Measurements from ENCODE around the gene BAIAP2L2.
A peak's percentile ranks its signal among the peaks of the same experiment; 100 is the strongest.
"Not testable (repeated sequence)": the region's sequence is repeated elsewhere in the genome, so short reads cannot be mapped to it uniquely, and the experiment has no call there.

The BAIAP2L2 gene, protein sequence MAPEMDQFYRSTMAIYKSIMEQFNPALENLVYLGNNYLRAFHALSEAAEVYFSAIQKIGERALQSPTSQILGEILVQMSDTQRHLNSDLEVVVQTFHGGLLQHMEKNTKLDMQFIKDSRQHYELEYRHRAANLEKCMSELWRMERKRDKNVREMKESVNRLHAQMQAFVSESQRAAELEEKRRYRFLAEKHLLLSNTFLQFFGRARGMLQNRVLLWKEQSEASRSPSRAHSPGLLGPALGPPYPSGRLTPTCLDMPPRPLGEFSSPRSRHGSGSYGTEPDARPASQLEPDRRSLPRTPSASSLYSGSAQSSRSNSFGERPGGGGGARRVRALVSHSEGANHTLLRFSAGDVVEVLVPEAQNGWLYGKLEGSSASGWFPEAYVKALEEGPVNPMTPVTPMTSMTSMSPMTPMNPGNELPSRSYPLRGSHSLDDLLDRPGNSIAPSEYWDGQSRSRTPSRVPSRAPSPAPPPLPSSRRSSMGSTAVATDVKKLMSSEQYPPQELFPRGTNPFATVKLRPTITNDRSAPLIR

DNA sequence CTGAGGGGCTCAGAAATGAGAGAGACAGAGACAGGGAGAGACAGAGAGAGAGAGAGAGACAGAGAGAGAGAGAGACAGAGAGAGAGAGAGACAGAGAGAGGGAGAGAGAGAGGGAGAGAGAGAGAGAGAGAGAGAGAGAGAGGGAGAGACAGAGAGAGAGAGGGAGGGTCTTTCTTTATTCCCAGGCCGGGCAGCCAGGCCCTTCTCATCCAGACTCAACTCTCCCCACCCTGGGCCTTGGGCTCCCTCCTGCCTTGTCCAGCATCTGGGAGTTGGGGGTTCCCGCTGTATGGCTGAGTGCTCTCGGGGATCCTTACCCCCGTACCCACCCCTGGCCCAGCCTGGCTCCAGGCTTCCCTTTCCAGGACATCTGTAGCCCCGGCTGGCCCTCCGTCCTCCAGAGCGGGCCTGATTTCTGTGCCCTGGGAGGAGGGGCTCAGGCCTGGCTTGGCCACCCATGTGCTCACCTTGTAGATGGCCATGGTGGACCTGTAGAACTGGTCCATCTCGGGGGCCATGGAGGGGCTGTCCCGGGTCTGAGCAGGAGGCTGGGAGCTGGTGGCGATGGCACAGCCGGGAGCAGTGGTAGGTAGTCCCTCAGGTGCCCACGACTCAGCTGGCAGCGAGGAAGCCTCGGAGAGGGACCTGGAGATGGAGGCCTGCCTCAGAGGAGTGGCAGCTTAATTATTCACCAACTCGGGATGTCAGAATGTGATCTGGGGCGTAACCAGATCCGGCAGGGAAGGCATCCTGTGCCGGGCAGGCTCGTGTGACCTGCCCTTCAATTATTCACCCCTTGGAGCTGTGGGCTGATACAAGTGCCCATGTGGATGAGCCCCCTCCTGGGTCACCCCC is at the start of gene BAIAP2L2:
BAIAP2L2 (minus strand) TSS at position 677 of the 855 bp plus-strand sequence; CDS start at position 518, 159 bp downstream.
- no peak for DNase-seq

DNA sequence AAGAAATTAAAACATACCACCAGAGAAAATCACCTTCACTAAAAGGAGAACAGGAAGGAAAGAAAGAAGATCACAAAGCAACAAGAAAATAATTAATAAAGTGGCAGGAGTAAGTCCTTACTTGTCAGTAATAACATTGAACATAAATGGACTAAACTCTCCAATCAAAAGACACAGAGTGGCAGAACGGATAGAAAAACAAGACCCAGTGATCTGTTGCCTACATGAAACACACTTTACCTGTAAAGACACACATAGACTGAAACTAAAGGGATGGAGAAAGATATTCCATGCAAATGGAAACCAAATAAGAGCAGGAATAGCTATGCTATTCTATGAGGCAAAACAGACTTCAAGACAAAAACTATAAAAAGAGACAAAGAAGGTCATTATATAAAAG is 45.2 kb upstream of the BAIAP2L2 start:
- DNase-seq: no peak

DNA sequence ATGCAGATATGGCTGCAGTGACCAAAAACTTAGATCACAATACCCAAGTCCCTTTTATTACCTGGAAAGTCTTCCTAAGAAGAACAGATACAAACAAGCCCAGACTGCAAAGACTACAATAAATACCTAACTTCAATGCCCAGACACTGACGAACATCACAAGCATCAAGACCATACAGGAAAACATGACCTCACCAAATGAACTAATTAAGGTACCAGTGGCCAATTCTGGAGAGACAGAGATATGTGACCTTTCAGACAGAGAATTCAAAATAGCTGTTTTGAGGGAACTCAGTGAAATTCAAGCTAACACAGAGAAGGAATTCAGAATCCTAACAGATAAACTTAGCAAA is 44.1 kb upstream of the BAIAP2L2 start:
- DNase-seq: not testable (repeated sequence)

DNA sequence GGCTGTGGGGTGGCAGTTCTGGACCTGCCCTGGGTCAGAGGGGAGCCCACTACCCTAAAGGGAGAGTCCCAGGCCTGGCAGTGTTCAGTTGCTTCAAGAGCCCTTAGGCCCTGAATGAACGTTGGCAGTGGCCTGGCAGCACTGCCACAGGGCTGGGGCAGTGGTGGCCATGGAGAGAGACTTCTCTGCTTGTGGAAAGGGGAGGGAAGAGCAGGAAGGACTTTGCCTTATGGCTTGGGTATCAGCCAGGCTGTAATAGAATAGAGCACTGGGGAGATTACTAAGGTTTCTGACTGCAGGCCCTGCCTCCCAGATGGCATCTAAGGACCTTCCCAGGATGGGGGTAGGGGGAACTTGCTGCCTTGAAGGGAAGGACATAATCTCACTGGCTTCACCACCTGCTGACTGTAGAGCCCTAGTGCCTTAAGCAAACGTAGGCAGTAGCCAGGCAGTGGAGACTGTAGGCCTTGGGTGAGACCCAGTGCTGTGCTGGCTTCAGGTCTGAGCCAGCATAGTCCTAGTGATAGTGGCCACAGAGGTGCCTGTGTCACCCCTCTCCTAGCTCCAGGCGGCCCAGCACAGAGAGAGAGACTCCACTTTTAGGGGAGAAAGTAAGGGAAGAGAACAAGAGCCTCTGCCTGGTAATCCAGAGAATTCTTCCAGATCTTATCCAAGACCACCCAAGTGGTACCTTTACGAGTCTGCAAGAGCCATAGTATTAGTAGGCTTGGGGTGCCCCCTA is 43.5 kb upstream of the BAIAP2L2 start:
- no peak for DNase-seq

DNA sequence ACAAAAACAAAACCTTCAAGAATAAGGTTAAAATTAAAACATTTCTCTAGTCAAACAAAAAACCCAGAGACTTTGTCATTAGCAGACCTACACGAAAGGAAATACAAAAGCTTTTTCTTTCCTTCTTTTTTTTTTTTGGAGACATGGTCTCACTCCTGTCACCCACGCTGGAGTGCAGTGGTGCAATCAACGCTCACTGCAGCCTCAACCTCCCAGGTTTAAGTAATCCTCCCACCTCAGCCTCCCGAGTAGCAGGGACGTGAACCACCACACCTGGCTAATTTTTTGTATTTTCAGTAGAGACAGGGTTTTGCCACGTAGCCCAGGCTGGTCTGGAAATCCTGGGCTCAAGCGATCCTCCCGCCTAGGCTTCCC is 40.6 kb upstream of the BAIAP2L2 start:
- peak in 2 of 3 donors; percentile 38 to 46 for DNase-seq

DNA sequence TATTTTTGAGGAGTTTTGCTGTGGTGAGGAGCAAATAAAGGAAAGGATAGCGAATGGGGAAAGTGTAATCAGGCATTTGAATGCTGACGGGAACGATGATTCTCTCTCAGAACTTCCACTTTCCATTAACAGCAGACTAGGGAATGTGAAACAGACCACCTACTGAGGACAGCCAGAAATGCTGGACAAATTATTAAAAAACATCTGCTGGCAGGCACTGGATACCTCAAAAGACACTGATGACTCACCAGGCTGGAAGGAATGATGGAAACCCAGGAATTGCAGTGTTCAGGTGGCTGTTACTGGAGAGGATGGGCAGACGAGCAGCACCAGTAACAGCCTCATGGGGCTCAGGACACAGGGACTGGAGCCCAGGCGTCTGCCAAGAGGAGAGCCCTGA is 37.8 kb upstream of the BAIAP2L2 start:
- DNase-seq: peak in 2 of 3 donors; percentile 56 to 61

DNA sequence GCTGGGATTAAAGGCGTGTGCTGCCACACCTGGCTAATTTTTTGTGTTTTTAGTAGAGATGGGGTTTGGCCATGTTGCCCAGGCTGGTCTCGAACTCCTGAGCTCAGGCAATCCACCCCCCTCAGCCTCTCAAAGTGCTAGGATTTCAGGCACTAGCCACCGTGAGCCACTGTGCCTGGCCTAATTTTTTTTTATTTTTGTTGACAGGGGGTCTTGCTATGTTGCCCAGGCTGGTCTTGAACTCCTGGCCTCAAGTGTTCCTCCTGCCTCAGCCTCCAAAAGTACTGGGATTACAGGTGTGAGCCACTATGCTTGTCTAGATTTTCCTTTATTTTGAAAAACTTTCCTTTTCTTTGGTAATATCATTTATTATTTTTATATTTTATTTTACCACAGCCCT is 35.7 kb upstream of the BAIAP2L2 start:
- DNase-seq: not testable (repeated sequence)

DNA sequence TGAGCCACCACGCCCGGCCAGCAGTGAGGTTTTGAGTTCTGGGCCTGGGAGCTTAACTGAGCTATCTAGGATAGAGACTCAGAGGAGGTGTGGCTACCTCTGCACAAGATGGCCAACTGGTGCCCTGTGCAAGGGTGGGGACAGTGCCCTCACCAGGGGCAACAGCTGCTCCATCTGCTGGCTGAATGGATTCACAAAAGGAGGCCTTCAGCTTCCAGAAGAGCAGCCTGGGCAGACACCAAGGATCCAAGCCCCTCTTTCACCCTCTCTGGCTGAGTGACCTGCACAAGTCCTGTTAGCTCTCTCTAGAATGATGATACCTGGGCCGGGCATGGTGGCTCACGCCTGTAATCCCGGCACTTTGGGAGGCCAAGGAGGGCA is 33.5 kb upstream of the BAIAP2L2 start:
- peak; percentile 22 to 29 (median 24) for DNase-seq

DNA sequence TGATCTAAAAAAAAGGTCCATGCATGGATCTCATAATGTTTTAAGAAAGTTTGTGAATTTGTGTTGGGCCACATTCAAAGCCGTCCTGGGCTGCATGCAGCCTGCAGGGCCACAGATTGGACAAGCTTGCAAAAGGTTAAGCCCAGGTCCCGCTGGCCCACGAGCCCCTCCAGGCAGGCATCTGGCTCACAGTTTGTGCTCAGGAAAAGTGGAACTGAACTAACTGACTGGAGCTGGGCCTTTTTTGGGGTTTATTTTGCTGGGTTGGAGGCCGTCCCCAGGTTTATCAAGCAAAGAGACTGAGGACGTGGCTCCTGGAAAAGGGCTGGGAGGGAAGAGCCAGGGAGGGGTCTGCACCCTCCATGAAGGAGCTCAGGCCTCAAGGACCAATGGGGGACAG is 32.1 kb upstream of the BAIAP2L2 start:
- no peak for DNase-seq

DNA sequence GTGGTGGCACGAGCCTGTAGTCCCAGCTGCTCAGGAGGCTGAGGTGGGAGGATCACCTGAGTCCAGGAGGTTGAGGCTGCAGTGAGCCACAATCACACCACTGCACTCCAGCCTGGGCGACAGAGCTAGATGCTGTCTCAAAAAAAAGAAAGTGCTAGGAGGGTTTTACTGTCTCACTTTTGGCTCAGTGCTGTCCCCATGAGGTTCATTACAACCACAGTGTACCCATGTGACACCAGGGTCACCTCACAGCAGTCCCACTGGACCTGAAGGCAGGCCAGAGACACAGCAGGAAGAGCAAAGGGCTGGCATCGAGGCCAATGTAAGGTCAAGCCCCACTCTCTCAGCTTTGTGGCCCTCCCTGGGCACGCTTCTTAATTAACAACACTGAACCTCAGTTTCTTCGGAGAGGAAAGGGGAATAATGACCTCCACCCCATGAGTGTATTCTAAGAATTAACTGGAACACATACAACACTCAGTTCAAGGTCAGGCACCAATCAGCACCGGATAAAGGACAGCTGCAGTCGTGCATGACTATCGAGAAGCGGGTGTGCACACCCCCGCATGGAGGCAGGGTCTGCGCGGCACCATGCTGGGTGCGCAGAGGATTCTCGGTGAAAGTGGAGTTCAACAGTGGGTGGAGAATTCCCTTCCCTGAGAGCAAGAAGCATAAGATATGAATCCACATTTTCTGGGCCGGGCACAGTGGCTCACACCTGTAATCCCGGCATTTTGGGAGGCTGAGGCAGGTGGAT is 30.9 kb upstream of the BAIAP2L2 start:
- DNase-seq: no peak

DNA sequence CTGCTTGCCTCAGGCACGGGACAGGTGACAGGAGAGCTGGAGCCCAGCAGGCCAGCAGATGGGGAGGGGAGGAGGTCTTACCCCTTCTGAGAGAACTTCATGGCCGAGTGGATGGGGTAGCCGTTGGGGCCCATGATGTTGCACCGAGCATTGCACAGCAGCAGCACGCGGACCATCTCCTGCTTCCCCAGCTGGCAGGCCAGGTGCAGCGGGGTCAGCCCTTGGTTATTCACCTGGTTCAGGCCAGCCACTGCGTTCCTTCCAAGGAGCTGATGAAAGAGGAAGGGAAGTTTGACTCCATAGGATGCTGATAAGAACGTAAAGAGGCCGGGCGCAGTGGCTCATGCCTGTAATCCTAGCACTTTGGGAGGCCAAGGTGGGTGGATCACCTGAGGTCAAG is 29.4 kb upstream of the BAIAP2L2 start:
- no peak for DNase-seq

DNA sequence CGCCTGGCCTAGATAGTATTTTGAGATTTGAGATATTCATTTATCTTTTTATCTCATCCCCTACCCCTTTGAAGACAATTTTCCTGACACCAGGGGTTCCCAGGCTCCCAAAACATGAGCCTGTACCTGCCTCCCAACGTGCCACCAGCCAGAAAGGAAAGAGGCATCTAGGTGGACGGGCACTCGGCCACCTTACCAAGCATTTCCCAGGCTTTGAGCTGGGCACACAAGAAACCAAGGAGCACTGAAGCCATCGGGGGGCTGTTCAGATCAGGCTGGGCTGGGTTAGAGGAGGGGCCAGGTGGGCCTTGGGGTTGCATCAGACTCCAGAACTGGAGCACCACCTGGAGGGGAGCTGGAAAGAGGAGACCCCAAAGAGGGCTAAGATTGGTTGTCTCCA is 28.5 kb upstream of the BAIAP2L2 start:
- DNase-seq: no peak

DNA sequence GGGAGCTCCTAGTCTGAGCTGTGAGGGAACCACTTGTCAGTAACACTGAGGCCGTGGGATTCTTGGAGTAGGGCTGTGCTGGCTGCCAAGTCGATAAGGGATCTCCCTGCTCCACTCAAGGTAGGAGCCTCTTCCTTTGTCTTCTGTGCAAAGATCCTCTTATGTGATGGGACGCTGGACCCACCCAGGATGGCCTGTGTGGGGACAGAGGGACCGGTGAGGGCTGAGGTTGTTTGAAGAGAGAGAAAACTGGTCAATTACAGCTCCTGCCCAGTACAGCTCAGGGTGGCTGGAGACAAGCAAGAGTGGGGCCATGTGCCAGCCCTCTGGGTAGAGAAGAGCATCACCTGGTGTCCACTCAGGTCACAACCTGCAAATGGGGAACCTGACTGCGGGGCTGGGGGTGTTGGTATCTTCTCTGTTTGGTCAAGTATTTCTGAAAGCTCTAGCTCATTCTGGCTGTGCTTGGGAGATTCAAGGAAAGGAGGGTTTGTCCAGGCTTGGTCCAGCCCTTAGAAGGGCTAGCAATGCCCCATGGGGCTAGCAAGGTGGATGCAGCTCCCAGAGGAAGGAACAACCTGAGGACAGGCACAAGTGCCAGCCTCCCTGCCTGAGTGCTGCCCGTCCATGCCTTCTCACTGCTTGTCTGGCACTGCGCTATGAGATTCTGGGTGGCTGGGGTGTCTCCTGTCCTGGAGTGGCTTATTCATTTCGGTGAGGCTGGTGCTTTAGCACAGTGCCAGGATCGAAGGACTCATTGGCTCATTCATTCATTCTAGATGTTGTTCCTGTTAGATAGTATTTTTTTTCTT is 27.6 kb upstream of the BAIAP2L2 start:
- DNase-seq: no peak

DNA sequence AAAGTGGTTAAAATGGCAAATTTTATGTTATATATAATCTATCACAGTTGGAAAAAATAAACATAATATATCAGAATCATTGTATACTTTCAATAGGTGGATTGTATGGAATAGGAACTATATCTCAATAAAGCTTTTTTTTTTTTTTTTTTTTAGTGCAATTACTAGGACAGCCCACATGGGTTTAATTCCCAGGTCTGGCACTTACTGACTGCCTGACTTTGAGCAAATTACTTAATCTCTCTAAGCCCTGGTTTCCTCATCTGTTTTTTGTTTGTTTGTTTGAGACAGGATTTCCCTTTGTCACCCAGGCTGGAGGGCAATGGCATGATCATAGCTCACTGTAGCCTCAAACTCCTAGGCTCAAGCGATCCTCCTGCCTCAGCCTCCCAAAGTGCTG is 26.1 kb upstream of the BAIAP2L2 start:
- peak; percentile 18 to 30 (median 25) for DNase-seq

DNA sequence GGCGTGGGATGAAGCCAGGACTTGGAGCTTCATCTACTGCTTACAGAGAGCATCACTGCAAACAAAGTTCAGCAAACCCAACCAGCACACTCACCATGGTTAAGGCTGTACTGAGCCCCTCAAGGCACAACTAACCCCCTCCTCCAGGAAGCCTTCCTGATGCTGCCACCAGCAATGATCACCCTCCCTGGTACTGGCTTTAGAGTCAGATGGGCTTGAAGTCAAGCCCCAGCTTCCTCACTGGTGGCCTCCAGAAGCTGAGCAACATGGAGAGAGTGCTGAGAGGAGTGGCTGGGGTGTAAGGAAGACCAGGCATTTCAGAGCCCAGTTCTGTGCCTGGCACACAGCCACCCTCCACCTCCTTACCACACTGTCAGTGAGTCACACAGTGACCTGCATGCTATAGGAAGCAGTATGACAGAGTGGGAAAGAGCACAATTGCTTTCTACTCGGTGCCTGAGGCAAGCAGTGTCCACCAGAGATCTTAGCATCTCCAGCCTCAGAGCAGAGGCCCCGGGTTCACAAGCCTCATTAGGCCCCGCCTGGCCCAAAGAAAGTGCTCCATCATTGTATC is 24.7 kb upstream of the BAIAP2L2 start:
- DNase-seq: peak; percentile 85 to 90 (median 86)

DNA sequence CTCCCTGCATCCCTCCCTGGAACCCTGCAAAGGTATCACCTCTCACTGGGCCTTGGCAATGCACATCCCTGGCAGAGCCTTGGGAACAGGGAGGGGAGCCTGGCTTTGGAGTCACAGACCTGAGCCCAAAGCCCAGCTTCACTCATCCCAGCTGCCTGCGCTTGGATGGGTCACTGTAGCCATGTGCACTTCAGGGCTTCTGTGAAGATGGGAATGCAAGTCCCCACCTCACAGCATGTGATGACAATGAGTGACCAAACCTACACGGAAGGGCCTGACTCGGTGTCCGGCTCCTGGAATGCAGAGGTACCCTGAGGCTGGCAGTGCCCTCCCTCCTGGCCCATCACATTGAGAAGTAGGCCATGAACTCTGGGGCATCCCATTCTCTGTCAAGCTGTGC is 22.8 kb upstream of the BAIAP2L2 start:
- no peak for DNase-seq

DNA sequence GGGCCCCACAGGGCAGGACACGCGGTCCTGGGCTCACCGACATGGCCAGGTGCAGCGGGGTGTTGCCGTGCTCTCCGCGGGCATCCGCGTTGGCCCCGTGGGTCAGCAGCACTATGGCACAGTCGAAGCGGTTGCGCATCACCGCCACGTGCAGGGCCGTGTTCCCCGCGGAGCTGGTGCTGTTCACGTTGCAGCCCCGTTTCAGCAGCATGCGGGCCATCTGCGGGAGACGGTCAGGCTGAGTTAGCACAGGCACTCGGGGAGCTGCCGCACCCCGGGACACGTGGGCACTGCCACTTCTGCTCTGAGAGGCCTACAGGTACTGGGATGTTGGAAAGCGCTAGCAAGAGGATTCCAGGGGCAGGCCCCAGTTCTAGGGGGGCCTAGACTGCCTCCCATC is 22.3 kb upstream of the BAIAP2L2 start:
- DNase-seq: no peak

DNA sequence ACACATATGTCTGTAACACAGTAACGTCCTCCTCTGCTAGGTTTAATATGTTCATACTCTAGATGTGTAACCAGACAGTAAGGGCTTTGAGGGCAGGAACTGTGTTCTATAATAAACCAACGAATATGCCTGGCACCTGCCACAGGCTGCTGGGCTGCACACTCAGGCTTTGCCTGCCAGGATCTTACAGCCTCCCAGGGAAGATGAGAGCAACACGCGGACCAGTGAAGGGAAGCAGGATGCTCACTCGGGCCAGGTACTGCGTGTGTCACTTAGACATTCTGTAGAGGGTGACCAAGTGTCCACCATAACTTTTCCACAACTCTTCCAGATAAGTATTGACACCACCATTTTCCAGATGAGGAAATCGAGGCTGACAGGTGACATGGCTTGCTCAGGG is 21.7 kb upstream of the BAIAP2L2 start:
- no peak for DNase-seq

DNA sequence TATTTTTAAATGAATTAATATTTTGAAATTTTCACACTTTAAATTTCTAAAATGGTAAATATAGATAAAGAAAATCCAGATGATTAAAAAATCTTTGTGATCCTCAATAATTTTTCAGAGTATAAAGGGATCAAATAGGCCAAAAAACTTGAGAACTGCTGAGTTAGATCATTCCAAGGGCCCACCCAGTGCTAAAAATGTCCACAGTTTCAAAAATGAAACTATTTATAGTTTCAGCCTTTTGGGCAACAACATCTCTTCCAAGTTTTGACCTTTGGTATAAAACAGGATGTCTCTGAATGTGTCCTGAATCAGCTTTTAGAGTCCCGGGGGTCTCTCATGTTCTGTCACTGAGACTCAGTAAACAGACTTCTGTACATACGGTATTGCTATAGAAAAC is 20.9 kb upstream of the BAIAP2L2 start:
- no peak for DNase-seq

DNA sequence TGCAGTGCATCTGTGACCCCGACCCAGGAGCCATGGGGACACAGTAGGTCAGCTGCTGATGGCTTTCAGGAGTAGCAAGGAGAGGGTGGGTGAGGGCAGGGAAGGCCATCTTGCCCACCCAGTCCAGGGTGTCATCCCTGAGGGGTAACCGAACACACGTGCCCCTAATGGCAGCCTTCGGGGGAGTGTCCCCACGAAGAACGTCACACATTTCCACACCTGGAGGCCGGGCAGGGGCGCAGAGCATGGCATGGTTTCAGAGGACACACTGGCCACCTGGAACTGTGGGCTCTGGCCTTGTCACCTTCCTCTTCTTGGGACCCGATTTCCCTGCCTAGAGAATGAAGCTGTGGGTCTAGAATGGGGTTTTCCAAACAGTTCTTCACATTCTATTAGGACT is 19.4 kb upstream of the BAIAP2L2 start:
- no peak for DNase-seq

DNA sequence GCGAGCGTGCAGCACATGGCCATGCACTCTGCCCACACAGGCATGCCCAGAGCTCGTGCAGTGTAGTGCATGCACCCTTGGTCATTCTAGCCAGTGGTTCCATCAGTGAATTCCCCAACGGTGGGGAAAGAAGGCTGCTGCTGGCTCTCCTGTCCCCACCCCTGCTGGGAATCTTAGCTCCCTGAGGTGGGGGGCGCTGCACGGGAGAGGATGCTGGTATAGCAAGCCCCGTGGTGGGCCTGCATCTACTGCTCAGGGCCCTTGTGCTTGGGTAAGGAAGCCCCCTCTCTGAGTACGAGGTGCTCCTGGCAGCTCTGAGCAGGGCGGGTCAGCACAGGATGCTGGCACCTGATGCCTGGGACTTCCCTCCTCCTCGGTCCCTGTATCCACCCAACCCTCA is 18.5 kb upstream of the BAIAP2L2 start:
- DNase-seq: no peak
